ENCODE results near the gene AFTPH.

The AFTPH gene

GRCh38 chr2:64540615-64541014 is 16.5 kb downstream of the AFTPH start:
- DNase-seq (ENCODE audit: low read depth, low spot score), result no peak

- DNase-seq (ENCODE audit: low read depth, low spot score), result no peak
Observed at GRCh38 chr2:64541547-64541946, 17.4 kb downstream of the AFTPH start.

- no peak for DNase-seq (ENCODE audit: low read depth, low spot score)
Observed at GRCh38 chr2:64542071-64543007, 18.2 kb downstream of the AFTPH start.

- no peak for DNase-seq (ENCODE audit: low read depth, low spot score)
Observed at GRCh38 chr2:64543008-64543697, 19.0 kb downstream of the AFTPH start.

GRCh38 chr2:64548761-64549160 is 24.6 kb downstream of the AFTPH start:
- no peak for DNase-seq (ENCODE audit: low read depth, low spot score)

GRCh38 chr2:64550042-64550441 is 25.9 kb downstream of the AFTPH start:
- no peak for DNase-seq (ENCODE audit: low read depth, low spot score)

- no peak for DNase-seq (ENCODE audit: low read depth, low spot score)
Observed at GRCh38 chr2:64551851-64552250, 27.7 kb downstream of the AFTPH start.

GRCh38 chr2:64554117-64554516 is 30.0 kb downstream of the AFTPH start:
- no peak for DNase-seq (ENCODE audit: low read depth, low spot score)

- no peak for DNase-seq (ENCODE audit: low read depth, low spot score)
Observed at GRCh38 chr2:64558445-64559081, 34.4 kb downstream of the AFTPH start.

- DNase-seq (ENCODE audit: low read depth, low spot score), result no peak
Observed at GRCh38 chr2:64562148-64562784, 38.1 kb downstream of the AFTPH start.

GRCh38 chr2:64563436-64563938 is 39.4 kb downstream of the AFTPH start:
- no peak for DNase-seq (ENCODE audit: low read depth, low spot score)

- no peak for DNase-seq (ENCODE audit: low read depth, low spot score)
Observed at GRCh38 chr2:64565949-64566710, 42.0 kb downstream of the AFTPH start.

GRCh38 chr2:64567473-64567872 is 43.3 kb downstream of the AFTPH start:
- no peak for DNase-seq (ENCODE audit: low read depth, low spot score)

- DNase-seq (ENCODE audit: low read depth, low spot score), result no peak
Observed at GRCh38 chr2:64568836-64569235, 44.7 kb downstream of the AFTPH start.

- DNase-seq (ENCODE audit: low read depth, low spot score), result no peak
Observed at GRCh38 chr2:64574871-64575270, 50.7 kb downstream of the AFTPH start.

GRCh38 chr2:64581018-64581417 is 56.9 kb downstream of the AFTPH start:
- DNase-seq (ENCODE audit: low read depth, low spot score), result no peak

- DNase-seq (ENCODE audit: low read depth, low spot score), result no peak
Observed at GRCh38 chr2:64581777-64582539, 57.8 kb downstream of the AFTPH start.

- DNase-seq (ENCODE audit: low read depth, low spot score), result no peak
Observed at GRCh38 chr2:64582774-64583340, 58.7 kb downstream of the AFTPH start.

GRCh38 chr2:64586054-64586453 is 61.9 kb downstream of the AFTPH start:
- no peak for DNase-seq (ENCODE audit: low read depth, low spot score)
